ENCODE data around the gene CIC. TPM values are rescaled to one million over a fixed set of nuclear protein-coding genes. Genes with fewer than 3 reads are reported as not detected.

CIC gene
- polyA plus RNA-seq, 1 donor (not counting 4 experiments of a cell fraction or from before 2014, with no cell fraction given): 3.1 TPM

- Histone ChIP-seq H3K4me1 (ENCODE audit: control insufficient read depth, extremely low read depth, insufficient read depth, low read length) (peaks cover 47% of the 10 kb centered on the region), H3K4me3 (ENCODE audit: control insufficient read depth in 2 of 3, extremely low read depth in 1 of 3, insufficient read depth in 2 of 3, low read depth in 1 of 3, low read length in 3 of 3) (no peak overlapping the region), H2AFZ (ENCODE audit: control insufficient read depth, low read length) (no peak overlapping the region), H3K9me1 (ENCODE audit: control insufficient read depth, extremely low read depth, insufficient read depth, low read length) (peaks cover 2% of the 10 kb centered on the region), H3K9ac (ENCODE audit: control insufficient read depth, extremely low read depth, insufficient read depth, low read length) (no peak overlapping the region), H3K9me3 (ENCODE audit: control insufficient read depth, low read depth, low read length) (no peaks in the 10 kb centered on the region), H3K27ac (ENCODE audit: control insufficient read depth, insufficient read depth, low read length) (no peak overlapping the region), H4K20me1 (ENCODE audit: control insufficient read depth, extremely low read depth, insufficient read depth, low read length) (no peaks in the 10 kb centered on the region), H3K27me3 (ENCODE audit: control insufficient read depth, extremely low read depth, insufficient read depth, low read length) (no peaks in the 10 kb centered on the region), H3K4me2 (ENCODE audit: control insufficient read depth, extremely low read depth, insufficient read depth, low read depth, low read length) (no peak overlapping the region), H3K36me3 (ENCODE audit: control insufficient read depth in 2 of 2, extremely low read depth in 1 of 2, insufficient read depth in 2 of 2, low read length in 2 of 2) (peaks cover 21 to 29% of the 10 kb centered on the region in 2 experiments), H3K79me2 (ENCODE audit: control insufficient read depth, insufficient read depth, low read length) (peaks cover 61% of the 10 kb centered on the region)
- DNase-seq (ENCODE audit: low read depth, low spot score) (no peak), FAIRE-seq (no peak)
- TF ChIP-seq EZH2 (IDR thresholded peaks at IDR 0.05; ENCODE audit: low read length) (no peak), CTCF (optimal IDR thresholded peaks at IDR 0.05 in 1 of 3, IDR thresholded peaks at IDR 0.05 in 1 of 3, conservative IDR thresholded peaks at IDR 0.05 in 1 of 3; ENCODE audit: extremely low read depth in 1 of 3, insufficient read depth in 2 of 3, low read length in 3 of 3) (no peak)
- dilution Hi-C loops (cut with MboI; ENCODE audit: extremely low pct_ligation_motif_present, low sequenced_read_pairs): no loop called here
These were observed 3.5 kb downstream of the CIC start for GRCh38 chr19:42272535-42272897.

GRCh38 chr19:42272989-42273406 lies 3.9 kb downstream of the CIC start:
- Histone ChIP-seq H2AFZ (ENCODE audit: control insufficient read depth, low read length) (no peak overlapping the region), H3K9me1 (ENCODE audit: control insufficient read depth, extremely low read depth, insufficient read depth, low read length) (peaks cover 2% of the 10 kb centered on the region), H3K27me3 (ENCODE audit: control insufficient read depth, extremely low read depth, insufficient read depth, low read length) (no peaks in the 10 kb centered on the region), H3K4me2 (ENCODE audit: control insufficient read depth, extremely low read depth, insufficient read depth, low read depth, low read length) (no peak overlapping the region), H3K79me2 (ENCODE audit: control insufficient read depth, insufficient read depth, low read length) (peaks cover 61% of the 10 kb centered on the region), H3K9ac (ENCODE audit: control insufficient read depth, extremely low read depth, insufficient read depth, low read length) (no peak overlapping the region), H3K4me1 (ENCODE audit: control insufficient read depth, extremely low read depth, insufficient read depth, low read length) (peaks cover 47% of the 10 kb centered on the region), H3K4me3 (ENCODE audit: control insufficient read depth in 2 of 3, extremely low read depth in 1 of 3, insufficient read depth in 2 of 3, low read depth in 1 of 3, low read length in 3 of 3) (no peak overlapping the region), H3K9me3 (ENCODE audit: control insufficient read depth, low read depth, low read length) (no peaks in the 10 kb centered on the region), H3K27ac (ENCODE audit: control insufficient read depth, insufficient read depth, low read length) (no peak overlapping the region), H3K36me3 (ENCODE audit: control insufficient read depth in 2 of 2, extremely low read depth in 1 of 2, insufficient read depth in 2 of 2, low read length in 2 of 2) (peaks cover 21 to 29% of the 10 kb centered on the region in 2 experiments), H4K20me1 (ENCODE audit: control insufficient read depth, extremely low read depth, insufficient read depth, low read length) (no peaks in the 10 kb centered on the region)
- FAIRE-seq (no peak), DNase-seq (ENCODE audit: low read depth, low spot score) (no peak)
- TF ChIP-seq EZH2 (IDR thresholded peaks at IDR 0.05; ENCODE audit: low read length): no peak
- no peak for TF ChIP-seq CTCF (optimal IDR thresholded peaks at IDR 0.05 in 1 of 3, IDR thresholded peaks at IDR 0.05 in 1 of 3, conservative IDR thresholded peaks at IDR 0.05 in 1 of 3; ENCODE audit: extremely low read depth in 1 of 3, insufficient read depth in 2 of 3, low read length in 3 of 3)
- dilution Hi-C loops (cut with MboI; ENCODE audit: extremely low pct_ligation_motif_present, low sequenced_read_pairs): no loop called here
